Adrenal gland (tissue), 19 donors: ENCODE measurements around the gene ALLC. TPM values are rescaled to one million over a fixed set of nuclear protein-coding genes. Genes with fewer than 3 reads are reported as not detected.
"Not testable (repeated sequence)": the region's sequence is repeated elsewhere in the genome, so short reads cannot be mapped to it uniquely, and the experiment has no call there.

Experiments
- DNase-seq, 7 donors: peaks; one replicate each; pipeline ENCODE4 v3.0.0-alpha.2; 2019 to 2020
- H3K27ac ChIP-seq, 5 donors: fragments of 200-600 bp; sonication (generic) in 4 of 5; 1 replicate in 3 of 5; 2 replicates in 2 of 5; pipeline versions ENCODE4 v1.5.1 to v1.8.0; 2016 to 2020; ENCODE audit warnings: mild to moderate bottlenecking in 1 of 5
- H3K27me3 ChIP-seq: fragments of 200-600 bp; 2 replicates; pipeline ENCODE4 v1.8.0; 2021
- H3K36me3 ChIP-seq, 2 donors: fragments of 200-600 bp; replicated peaks in 1 of 2; 1 replicate in 1 of 2; 2 replicates in 1 of 2; pipeline versions ENCODE4 v1.5.1 to v1.8.0; 2018 to 2022
- H3K4me1 ChIP-seq, 2 donors: fragments of 200-600 bp; replicated peaks in 1 of 2; 1 replicate in 1 of 2; 2 replicates in 1 of 2; pipeline versions ENCODE4 v1.5.1 to v1.8.0; 2018 to 2021
- H3K4me3 ChIP-seq, 4 donors: fragments of 200-600 bp; sonication (generic) in 3 of 4; one replicate each; pipeline ENCODE4 v1.5.1; 2016 to 2018
- H3K9me3 ChIP-seq, 3 donors: fragments of 200-600 bp; sonication (generic) in 1 of 3; replicated peaks in 1 of 3; 1 replicate in 2 of 3; 2 replicates in 1 of 3; pipeline versions ENCODE4 v1.5.1 to v1.8.0; 2016 to 2021
- CTCF ChIP-seq, 6 experiments: fragments of 450-650 bp in 4 of 6; fragments of 200-600 bp in 2 of 6; sonication (generic) in 1 of 6; IDR thresholded peaks; 1 replicate in 5 of 6; 2 replicates in 1 of 6; pipeline versions ENCODE4 v1.5.1 to v1.8.0; 2016 to 2021; ENCODE audit warnings: antibody characterized with exemption in 6 of 6, mild to moderate bottlenecking in 2 of 6, moderate library complexity in 1 of 6
- POLR2A ChIP-seq, 2 donors: fragments of 450-650 bp; IDR thresholded peaks; one replicate each; pipeline ENCODE4 v1.6.1; 2017; ENCODE audit warnings: antibody characterized with exemption in 2 of 2, mild to moderate bottlenecking in 2 of 2, moderate library complexity in 1 of 2
- WGBS, 4 donors: extraction: QIAGEN DNeasy Blood & Tissue Kit in 2 of 4; methylation state at CpG; one replicate each; pipeline versions ENCODE4 v1.1.5 to v1.1.7; 2013 to 2017; 5-methylcytosine and 5-hydroxymethylcytosine counted together
- intact Hi-C, 2 donors: fragments of 100-400 bp; cut with DNase I; formaldehyde crosslinking; loops; one replicate each; pipeline versions ENCODE4 v1.14.1 to v1.15.0; 2022 to 2023
- long read RNA-seq, 10 donors: library from polyadenylated mRNA in 3 of 10; unstranded in 2 of 10; stranded (forward) in 1 of 10; transcript quantifications; one replicate each; pipeline ENCODE4 v2.0.0 and lab custom pipeline, GENCODE V29; 2021 to 2026
- polyA plus RNA-seq, 3 donors: library from polyadenylated mRNA; stranded (reverse); fragments of 200-250 nt in 2 of 3; fragments of 350-450 nt in 1 of 3; fragmentation: Illumina TruSeq in 1 of 3; extraction: RNeasy Lipid Tissue Mini Kit (QIAGEN cat#74804) in 1 of 3; gene quantifications; one replicate each; pipeline ENCODE4 v1.2.3, GENCODE V29; 2013 to 2014
- total RNA-seq, 9 donors: library from RNA; depleted of rRNA in 4 of 9; stranded (reverse); fragments of >200 nt in 4 of 9; fragments of 120-200 nt in 1 of 9; fragmentation: NEBNext Ultra II Directional in 1 of 9; extraction: Animal tissue kit (Norgen Biotek cat#: 25700) in 1 of 9; gene quantifications; one replicate each; pipeline versions ENCODE4 v1.1.0 to v1.2.4, GENCODE V29; 2013 to 2023
- donor health status: healthy with polysubstance abuse.
- donor health status: Bipolar disorder and iron deficiency.
- donor health status: DM: yes; HTN: yes; CAD: no.
- donor health status: DM: no; HTN: no; CAD: no.
- donor health status: DM: no; HTN: no; CAD: no.
- donor health status: DM: yes; HTN: yes; CAD: no.

The ALLC gene
- 1 to 10 TPM in 1 of 9 donors, under 1 TPM in 3, not detected in 5; 0.47 to 1.0 (median 0.65) TPM for total RNA-seq
- 1 to 10 TPM in 2 of 3 donors, under 1 TPM in 1; 0.07 to 7.9 (median 2.8) TPM for polyA plus RNA-seq
- long read RNA-seq, donor 1, result 0 reads
- long read RNA-seq, donor 2, result 0 reads
- long read RNA-seq, donor 3, result 0 reads
- long read RNA-seq, donor 4, result 0 reads
- long read RNA-seq, donor 5, result 0 reads
- long read RNA-seq, donor 6, result 0 reads
- long read RNA-seq, donor 7, result 0 reads
- long read RNA-seq, donor 8, partial matches to known transcripts, result 0 of 1 reads
- long read RNA-seq, donor 8, other reads (novel, unspliced or antisense), result 0 of 1 reads
- long read RNA-seq, donor 9, result 0 reads
- long read RNA-seq, donor 10, result 0 reads

DNA sequence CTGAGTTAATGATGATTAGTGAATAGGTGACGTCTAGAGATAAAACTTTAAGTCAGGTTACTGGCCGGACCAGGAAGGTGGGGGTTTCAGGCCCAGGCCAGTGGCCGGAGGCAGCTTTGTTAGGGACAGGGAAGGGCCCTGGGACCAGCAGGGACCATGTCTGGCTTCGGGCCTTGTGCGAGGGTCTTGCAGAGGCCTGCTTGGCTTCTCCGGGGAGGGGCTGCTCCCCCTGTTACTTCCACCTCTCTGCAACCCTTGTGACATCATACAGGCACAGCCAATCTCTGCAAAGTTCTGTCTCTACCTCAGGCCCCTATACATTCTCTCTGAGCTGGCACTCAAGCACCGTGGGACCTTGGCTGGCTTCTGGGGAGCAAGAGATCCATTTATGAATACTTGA is at the start of gene ALLC:
Gene ALLC (plus strand): TSS at position 320 of the 400 bp plus-strand sequence. CDS start 12,958 bp downstream, outside the sequence.
- peaks cover 19 to 34% of the 10 kb centered on the region in 2 donors for H3K4me1 ChIP-seq
- no peaks in the 10 kb centered on the region for H3K27me3 ChIP-seq
- H3K4me3 ChIP-seq, result no peak within 1 kb of the TSS
- 84 to 90% (median 87%) methylated on average over 6 to 7 of the region's 7 CpGs for WGBS, 4 donors
- intact Hi-C loops, result no loop called here
- H3K36me3 ChIP-seq, result no peaks in the 10 kb centered on the region
- TF ChIP-seq POLR2A (IDR thresholded peaks at IDR 0.05), result no peak
- no peak for TF ChIP-seq CTCF (IDR thresholded peaks at IDR 0.05)
- H3K27ac ChIP-seq, result peak within 1 kb of the TSS; percentile 70 to 85 (median 79)
- DNase-seq, result no peak
- H3K9me3 ChIP-seq, result no peaks in the 10 kb centered on the region

GRCh38 chr2:3608373-3609278 is 49.4 kb upstream of the ALLC start:
- Histone ChIP-seq H3K9me3 (no peaks in the 10 kb centered on the region), H3K4me1 (peaks cover 0 to 7% of the 10 kb centered on the region in 2 donors), H3K27me3 (no peaks in the 10 kb centered on the region), H3K36me3 (no peaks in the 10 kb centered on the region), H3K27ac (no peak overlapping the region), H3K4me3 (no peak overlapping the region)
- intact Hi-C loops, result no loop called here
- WGBS, 4 donors, result 77 to 86% (median 81%) methylated on average over 18 to 19 of the region's 19 CpGs
- no peak for TF ChIP-seq CTCF (IDR thresholded peaks at IDR 0.05)
- TF ChIP-seq POLR2A (IDR thresholded peaks at IDR 0.05), result no peak
- DNase-seq, result peak in 2 of 7 donors; percentile 11 to 39

- peak in 2 of 7 donors; percentile 6 to 47 for DNase-seq
- H3K27me3 ChIP-seq, H3K4me3 ChIP-seq, H3K36me3 ChIP-seq, H3K27ac ChIP-seq, H3K9me3 ChIP-seq, H3K4me1 ChIP-seq, intact Hi-C loops: not testable (repeated sequence)
- 70 to 90% (median 76%) methylated on average over 2 to 4 of the region's 4 CpGs for WGBS, 4 donors
Observed at GRCh38 chr2:3609279-3609673, 48.7 kb upstream of the ALLC start.

- H3K9me3 ChIP-seq, result no peaks in the 10 kb centered on the region
- no peak overlapping the region for H3K4me3 ChIP-seq
- no peaks in the 10 kb centered on the region for H3K36me3 ChIP-seq
- no peaks in the 10 kb centered on the region for H3K27me3 ChIP-seq
- TF ChIP-seq CTCF (IDR thresholded peaks at IDR 0.05) (no peak), POLR2A (IDR thresholded peaks at IDR 0.05) (no peak)
- H3K4me1 ChIP-seq, result no peaks in the 10 kb centered on the region
- intact Hi-C loops, result no loop called here
- 82 to 96% (median 88%) methylated on average over 9 of the region's 9 CpGs for WGBS, 4 donors
- peak in 3 of 7 donors; percentile 8 to 39 (median 10) for DNase-seq
- H3K27ac ChIP-seq, result no peak overlapping the region
Observed at GRCh38 chr2:3610415-3610814, 47.6 kb upstream of the ALLC start.
